ENCODE measurements around the gene CTIF.

CTIF gene

DNA sequence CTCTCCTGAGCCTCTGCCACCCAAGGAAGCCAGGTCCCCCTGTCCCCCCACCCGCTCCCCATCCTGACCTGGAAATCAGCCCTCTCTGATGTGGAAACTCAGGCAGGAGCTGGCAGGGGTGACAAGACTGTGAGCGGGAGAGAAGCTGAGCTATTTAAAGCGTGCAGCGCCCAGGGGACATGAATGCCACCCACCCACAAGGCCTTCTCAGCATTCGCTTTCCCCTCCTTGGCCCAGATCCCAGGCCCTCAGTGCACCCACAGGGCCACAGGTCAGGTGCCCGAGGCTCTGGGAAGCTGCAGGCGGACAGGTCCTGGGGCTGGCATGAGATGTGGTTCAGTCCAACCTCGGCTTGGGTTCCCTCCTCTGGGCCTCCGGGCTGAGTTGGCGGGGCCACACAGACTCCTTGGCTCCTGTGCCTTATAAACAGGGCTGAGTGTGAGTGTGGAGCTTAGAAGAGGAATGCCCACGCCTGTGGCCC is 243.6 kb downstream of the CTIF start:
- in situ Hi-C loops (cut with MboI; ENCODE audit: low sequenced_read_pairs), result no loop called here

DNA sequence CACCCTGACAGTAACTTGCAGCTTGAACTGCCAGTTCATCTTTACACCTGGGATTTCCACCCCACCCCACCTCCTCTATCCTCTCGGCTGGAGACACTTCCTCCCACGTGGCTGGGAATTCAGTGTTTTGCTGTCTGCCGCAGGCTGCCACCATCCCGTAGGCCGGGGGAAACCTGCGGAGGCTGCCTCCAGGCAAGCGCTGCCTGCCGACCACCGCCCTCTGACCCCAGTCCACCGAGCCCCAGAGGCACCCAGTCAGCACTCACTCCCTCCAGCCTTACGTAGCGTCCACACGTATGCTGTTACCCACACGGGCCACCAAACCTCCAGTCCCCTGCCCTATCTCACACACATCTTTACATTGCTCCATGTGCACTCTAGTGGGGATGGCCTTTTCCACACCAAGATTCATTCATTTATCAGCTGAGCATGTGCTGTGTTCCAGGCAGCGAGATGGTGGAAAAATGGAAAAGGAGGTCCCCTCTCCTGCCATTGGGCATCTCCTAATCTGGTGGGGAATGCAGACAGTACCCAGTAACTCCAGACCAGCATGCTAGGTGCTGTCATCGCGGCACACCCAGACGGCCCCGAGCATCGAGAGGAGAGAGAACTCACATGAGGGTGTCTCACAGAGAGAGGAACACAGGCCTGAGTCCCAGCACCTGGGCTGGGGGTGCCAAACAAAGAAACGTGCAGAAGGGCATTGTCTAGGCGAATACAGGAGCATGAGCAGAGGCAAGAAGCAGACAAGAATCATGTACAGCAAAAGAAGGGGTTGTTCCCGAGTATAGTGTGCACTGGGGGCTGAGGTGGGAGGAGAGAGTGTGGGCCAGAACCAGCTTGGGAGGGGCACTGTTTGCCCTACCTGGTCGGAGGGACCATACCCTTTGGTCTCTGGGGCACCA is 245.0 kb downstream of the CTIF start:
- in situ Hi-C loops (cut with MboI; ENCODE audit: low sequenced_read_pairs), result no loop called here

DNA sequence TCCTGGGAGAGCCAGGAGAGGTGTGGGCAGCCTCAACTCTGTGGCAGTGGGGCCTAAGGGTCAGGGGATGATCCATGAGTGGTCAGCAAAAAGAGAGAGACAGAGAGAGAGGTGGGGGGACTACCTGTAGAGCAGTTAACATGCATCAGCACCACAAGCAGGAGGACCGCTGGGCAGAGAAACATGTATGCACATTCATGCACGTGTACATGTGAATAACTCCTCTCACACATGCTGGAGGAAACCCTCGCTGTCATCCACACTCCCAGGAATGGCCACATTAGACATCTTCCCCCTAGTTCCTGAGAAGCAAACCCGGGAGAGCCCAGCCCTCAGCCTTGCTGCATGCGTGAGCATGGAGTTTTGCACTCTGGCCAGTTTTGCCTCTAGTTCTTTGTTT is 245.8 kb downstream of the CTIF start:
- in situ Hi-C loops (cut with MboI; ENCODE audit: low sequenced_read_pairs), result no loop called here

DNA sequence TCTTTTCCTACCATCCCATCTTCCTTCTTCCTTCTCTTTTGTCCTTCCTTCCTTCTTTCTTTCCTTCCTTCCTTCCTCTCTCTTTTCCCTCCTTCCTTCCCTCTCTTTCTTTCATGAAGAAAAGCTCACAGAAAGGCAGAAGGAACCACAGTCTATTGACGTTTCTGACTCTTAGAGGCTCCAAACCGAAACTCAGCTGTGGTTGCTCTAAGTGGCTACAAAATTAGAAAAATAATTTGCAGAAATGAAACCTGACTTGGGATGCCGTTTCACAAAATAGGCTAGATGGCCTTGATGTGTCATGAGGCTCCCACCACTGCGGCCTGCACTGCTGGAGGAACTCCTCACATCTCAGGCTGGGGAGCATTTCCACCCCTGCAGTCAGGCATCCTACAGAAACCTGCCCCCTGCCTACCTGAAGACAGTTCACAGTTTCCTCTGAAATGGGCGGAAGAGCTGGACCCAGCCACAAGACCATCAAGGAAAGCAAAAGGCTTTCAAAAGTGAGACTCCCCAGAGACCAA is 246.3 kb downstream of the CTIF start:
- in situ Hi-C loops (cut with MboI; ENCODE audit: low sequenced_read_pairs), result no loop called here

DNA sequence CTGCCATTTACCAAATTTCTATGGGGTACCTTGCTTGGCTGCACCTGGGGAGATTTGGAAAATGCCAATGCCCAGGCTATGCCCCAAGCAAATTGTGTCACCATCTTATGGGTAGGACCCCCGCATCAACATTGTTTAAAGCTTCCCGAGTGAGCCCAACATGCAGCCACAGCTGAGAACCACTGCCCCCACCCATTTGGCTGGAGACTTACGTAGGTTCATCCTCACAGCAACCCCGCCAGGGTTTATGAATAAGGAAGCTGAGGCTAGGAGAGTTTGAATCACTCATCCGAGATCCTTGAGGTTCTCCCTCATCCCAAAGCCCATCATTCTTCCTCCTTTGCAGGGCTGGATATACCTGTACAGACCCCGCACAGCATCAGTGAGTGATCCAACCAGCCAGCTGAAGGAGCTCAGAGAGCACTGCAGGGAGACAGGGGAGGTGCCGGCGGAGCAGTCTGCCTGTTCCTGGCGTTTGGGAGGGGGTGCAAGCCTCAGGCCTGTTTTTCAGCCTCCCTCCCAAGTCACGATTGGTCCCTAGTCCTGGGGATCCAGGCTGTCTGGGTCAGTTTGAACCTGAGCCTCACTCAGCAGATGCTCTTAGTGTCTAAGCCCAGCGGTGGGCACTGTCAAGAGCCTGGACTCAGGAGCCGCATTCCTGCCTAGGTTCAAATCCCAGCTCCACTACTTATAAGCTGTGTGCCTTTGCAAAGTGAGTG is 247.1 kb downstream of the CTIF start:
- in situ Hi-C loops (cut with MboI; ENCODE audit: low sequenced_read_pairs), result no loop called here

DNA sequence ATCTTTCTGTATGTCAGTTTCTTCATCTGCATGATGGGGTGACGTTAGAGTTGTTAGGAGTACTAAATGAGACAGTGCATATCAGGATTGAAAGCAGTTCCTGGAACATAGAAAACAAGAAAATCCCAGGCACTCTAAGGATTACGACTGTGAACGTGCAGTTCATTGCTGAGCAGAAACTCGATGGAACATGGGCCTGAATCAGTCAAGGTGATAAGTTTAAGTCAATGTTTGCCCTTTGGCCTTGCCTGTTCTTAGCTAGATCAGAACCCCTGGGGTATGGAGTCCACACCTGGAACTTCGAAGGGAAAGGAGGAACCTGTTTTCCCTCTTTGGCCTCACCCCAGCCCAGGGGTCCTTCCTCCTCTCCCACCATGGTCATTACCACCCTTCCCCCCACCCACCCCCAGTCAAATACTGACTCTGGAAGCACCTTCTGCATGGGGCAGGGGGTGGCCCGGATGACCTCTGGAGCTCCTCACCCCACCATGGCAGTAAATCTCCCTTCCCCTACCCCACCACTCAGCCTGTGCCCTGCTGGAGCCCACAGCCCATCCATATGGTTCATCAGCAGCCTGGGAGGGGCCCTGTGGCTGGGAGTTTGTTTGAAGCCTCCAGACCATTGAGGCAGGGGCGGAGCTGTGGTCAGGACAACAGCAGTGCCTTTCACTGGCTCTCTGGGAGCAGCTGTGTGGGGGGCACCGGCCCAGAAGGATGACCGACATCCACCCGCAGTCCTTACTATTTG is 247.8 kb downstream of the CTIF start:
- in situ Hi-C loops (cut with MboI; ENCODE audit: low sequenced_read_pairs), result no loop called here

DNA sequence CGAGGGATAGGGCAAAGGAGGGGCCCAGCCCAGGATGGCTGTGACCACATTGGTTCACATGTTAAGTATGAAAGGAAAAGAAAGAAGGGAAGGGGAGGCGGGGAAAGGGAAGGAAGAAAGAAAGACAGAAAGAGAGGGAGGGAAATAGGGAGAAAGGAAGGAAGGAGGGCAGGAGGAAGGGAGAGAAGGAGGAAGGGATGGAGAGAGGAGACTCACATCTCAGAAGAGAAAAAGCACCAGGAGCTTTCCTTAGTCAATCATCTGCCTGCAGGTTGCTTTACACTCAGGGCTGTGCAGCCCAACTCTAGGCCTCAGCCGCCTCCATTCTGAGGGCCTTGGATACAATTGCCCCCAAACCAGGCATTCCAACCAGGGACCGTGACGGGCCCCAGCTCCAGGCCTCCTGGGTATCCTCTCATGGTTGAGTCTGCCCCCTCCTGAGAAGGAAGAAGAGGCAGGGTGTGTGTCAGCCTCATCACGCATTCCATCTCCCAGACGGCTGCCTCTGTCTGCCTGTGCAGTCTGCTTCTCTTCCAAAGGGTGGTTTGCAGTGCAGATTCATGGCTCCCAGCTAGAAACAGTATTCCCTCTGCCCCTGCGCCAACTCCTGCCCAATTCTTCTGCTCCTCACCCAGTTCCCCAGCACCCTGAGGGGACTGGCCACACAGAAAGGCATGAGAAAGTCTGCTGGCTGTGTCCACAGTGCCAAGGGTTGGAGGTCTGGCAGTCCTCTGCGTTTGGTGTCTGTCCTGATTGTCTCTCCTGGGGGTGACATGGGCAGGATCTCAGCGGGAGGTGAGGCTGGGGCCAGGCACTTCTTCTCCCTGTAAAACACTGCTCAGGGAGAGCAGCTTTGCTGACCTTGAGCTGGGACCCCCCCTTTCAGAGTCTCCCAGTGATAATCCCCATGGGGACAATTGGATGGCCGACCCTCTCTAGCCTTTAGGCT is 248.6 kb downstream of the CTIF start:
- in situ Hi-C loops (cut with MboI; ENCODE audit: low sequenced_read_pairs), result no loop called here

DNA sequence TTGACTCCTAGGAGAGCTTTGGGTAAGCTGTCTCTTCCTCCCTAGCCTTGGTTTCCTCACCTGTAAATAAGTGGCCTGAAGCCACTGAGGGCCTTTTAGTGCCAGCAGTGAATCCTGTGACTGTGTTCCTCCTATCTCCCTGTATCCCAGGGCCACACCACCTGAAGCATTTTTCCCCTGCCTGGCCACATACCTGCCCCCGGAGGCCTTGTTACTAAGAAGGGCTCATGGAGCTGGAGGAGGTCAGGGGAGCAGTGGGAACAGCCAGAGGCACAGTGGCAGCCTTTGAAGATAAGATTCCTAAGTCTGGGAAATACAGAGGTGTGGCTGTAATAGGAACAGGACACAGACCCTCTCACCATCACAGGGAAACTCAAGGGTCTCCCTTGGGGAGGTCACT is 249.5 kb downstream of the CTIF start:
- in situ Hi-C loops (cut with MboI; ENCODE audit: low sequenced_read_pairs), result no loop called here

DNA sequence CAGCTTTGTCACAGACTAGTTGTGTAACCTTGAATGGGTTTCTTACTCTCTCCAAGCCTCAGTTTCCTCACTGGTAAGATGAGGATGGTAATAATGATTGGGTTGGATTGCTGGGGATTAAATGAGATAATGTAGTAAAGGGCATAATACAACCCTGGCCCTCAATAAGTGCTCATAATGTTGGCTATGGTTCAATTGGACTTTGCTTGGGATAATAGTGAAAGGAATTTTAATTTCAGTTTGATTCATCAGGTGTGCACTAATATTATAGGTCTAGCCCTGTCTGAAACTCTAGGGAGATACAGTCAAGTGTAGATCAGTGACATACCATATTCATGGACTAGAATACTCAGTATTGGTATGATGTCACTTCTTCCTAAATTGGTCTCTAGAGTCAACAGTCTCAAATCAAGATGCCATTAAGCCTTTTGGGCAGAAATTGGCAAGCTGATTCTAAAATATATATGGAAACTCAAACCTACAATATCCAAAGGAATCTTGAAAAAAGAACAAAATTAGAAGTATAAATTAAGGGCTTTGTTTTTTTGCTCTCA is 250.5 kb downstream of the CTIF start:
- in situ Hi-C loops (cut with MboI; ENCODE audit: low sequenced_read_pairs), result no loop called here

DNA sequence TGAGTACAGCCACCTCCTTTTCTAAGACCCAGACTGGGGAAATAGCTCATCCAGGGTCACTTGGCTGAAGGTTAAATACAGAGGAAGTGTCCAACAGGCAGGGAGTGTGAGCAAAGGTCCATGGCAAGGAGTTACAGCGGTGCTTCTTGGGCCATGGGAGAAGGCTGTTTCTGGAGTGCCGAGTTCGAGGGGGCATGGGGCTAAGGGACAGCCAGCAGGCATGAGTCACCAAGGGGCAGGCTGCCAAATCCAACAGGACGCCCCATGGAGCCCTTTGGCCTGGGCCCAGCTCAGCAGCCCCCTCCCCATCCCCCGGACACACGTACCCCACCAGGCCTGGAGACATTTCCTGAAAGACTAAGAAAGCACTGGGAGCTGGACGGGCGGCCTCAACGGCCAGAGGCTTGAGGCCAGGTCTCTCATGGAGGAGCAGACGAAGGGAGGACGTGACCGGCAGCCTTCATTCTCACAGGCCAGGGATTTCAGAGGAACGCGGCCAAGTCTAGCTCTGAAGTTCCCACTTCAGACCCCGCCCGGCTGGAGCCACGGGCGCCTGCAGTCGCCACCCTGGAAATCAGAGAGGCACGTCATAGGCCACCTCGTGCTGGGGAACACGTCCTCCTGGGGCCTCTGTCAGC is 251.5 kb downstream of the CTIF start:
- in situ Hi-C loops (cut with MboI; ENCODE audit: low sequenced_read_pairs), result no loop called here

DNA sequence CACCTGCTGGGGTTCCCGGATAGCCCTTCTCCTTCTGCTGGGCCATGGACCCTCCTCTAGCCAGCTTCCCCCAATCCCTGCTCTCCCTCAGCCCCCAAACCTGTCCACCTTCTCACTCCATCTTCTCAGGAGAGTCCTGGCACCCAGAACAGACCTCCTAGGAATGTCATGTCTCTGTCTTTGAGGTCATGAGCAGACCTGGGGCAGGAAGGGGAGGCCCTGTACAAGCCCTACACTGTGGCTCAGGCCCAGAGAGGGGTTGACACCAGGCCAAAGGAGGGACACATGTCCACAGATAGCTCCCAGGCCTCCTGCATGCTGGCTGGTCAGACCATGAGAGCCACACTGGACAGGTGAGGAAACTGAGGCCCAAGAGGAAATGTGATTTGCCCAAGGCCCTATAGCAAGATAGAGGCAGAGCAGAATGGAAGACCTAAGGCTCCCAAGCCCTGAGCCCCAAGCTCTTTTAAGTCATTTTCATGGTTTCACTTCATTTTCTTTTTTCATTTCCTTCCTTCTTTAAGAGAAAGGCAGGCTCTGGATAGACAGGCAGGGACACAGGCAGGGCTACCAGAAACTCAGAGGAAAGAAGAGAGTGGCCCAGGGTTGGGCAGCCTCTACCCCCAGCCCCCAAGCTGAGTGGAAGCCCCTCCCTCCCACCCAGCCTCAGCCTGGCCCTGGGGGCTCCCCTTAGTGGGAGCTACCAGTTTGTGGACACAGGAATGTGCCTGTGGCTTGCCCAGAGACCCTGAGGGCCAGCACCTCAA is 252.2 kb downstream of the CTIF start:
- in situ Hi-C loops (cut with MboI; ENCODE audit: low sequenced_read_pairs), result no loop called here

DNA sequence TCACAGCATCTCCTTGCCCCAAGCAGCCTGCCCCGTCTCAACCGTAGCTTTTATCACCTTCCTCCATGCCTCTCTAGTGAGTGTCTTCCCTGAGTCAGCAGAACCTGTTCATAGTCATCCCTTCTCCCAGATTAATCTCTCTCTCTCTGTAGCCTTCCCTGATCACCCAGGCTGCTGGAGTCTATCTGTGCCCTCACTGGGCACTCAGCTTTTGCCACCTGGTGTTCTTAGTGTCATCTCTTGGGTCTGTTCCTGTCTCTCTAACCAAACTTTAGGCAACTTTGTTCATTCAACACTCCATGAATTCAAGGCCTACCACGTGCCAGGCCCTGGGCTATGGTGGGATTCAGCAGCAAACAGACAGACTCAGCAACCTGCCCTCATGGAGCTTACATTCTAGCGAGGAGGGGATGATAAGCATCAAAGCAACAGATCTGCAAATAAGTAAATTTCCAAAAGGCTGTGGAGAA is 252.8 kb downstream of the CTIF start:
- in situ Hi-C loops (cut with MboI; ENCODE audit: low sequenced_read_pairs), result no loop called here

DNA sequence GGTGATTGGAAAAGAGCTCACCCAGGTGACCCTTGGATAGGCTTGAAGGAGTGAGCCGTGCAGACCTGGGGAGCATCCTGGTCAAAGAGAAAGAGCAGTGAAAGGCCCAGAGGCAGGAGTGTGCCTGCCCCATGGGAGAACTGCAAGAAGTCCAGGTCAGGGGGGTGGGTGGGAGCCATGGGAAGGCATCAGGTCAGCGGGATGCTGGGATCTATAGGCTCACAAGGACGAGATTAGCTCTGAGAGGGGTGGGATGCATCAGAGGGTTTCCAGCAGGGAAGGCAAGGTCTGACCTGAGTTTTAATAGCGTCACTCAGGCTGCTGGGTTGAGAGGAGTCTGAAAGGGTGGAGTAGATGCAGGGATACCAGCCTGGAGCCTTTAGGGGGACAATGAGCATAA is 253.3 kb downstream of the CTIF start:
- in situ Hi-C loops (cut with MboI; ENCODE audit: low sequenced_read_pairs), result no loop called here

DNA sequence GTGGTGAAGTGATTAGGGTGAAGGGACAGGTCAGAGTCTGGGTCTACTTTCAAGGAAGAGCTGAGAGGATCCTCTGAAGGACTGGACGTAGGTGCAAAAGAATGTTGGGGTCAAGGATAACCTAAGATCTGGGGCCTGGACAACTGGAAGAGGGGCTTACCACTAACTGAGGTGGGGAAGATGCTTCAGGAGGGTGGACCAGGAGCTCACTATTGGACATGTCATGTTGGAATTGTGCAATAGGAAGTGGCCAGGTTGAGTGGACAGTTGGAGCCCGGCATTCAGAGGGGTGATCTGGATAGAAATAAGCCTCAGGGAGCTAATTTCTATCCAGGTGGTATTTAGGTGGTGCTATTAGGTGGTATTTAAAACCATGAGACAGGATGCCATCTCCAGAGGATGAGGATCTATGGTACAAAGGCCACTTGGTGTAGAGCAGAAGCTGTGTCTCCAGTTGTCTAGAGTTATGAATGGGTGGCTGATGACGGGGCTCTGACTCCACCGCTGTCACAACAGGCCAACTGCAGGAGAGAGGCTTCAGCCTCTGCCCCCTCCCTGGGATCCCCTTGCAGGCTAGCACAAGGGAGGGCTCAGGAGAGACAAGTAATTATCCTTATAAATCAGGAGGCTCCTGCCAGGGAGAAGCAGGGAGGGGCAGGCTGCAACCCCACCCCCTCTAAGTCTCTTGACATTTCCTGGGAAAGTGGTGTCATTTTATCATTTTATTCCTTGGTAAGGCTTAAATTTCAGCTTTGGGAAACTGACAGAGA is 254.0 kb downstream of the CTIF start:
- in situ Hi-C loops (cut with MboI; ENCODE audit: low sequenced_read_pairs), result no loop called here

DNA sequence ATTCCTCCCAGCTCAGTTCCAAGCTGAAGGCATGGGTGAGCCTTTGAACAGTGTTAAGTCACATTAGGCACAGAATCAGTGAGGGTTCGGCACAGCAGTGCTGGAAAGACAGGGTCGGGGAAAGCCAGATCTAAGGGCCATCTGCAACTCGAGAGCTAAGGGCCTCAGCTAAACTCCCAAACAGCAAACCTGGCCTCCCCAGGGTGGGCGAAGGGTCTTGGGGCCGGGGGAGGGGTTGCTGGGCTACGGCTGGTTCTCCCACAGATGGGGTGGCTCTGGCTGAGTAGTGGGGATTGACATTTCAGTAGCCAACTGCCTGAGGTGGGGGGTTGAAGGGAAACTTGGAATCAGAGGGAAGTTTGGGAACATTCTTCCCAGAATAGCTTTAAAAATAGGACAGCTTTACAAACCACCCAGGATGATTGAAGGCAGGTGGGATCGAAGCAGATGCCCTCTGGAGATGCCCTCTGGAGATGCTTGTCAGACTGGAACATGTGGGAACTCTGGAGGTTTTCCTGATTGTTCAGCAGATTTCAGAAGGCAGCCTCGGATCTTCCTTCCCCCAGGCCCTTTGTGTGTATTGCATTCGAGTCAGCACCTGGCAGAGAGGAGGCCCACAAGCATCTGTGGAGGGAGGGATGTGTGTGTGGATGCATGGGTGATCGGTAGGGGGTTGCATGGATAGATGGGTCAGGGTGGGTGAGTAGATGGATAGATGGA is 255.6 kb downstream of the CTIF start:
- in situ Hi-C loops (cut with MboI; ENCODE audit: low sequenced_read_pairs), result no loop called here

DNA sequence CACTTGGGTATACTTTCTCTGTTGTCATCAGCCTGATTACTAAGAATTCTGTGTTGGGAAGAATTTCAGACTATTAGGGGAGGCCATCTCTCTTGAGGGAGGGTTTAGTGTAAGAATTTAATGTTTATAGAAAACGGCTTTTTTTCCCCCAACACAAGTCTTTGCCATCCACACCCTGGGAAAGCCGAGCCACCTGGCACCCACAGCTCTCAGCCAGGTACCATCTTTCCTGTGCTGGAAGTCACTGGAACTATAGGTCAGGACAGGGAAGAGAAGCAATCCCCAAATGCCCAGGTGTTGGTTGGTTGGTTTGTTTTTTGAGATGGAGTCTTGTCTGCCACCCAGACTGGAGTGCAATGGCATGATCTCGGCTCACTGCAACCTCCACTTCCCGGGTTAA is 256.9 kb downstream of the CTIF start:
- in situ Hi-C loops (cut with MboI; ENCODE audit: low sequenced_read_pairs), result no loop called here
